Measurements from ENCODE around the gene SETD7.
"Not testable (repeated sequence)": the region's sequence is repeated elsewhere in the genome, so short reads cannot be mapped to it uniquely, and the experiment has no call there.

SETD7 gene

GRCh38 chr4:139458999-139459398, 97.0 kb downstream of the SETD7 start:
- DNase-seq = no peak

GRCh38 chr4:139458543-139458942, 97.5 kb downstream of the SETD7 start:
- no peak for DNase-seq

- no peak for DNase-seq
These were observed 98.7 kb downstream of the SETD7 start for GRCh38 chr4:139457318-139457717.

- no peak for DNase-seq
These were observed 100.9 kb downstream of the SETD7 start for GRCh38 chr4:139455126-139455538.

GRCh38 chr4:139454111-139455045, 101.6 kb downstream of the SETD7 start, which contains the start of gene RAB33B:
TSS of gene RAB33B (plus strand) at chr4:139454121. CDS start at chr4:139454196, 75 bp downstream.
- DNase-seq = no peak

GRCh38 chr4:139453371-139454110, 102.5 kb downstream of the SETD7 start:
- DNase-seq = peak; percentile 96

- DNase-seq = peak; percentile 70
These were observed 103.0 kb downstream of the SETD7 start for GRCh38 chr4:139453041-139453370.

GRCh38 chr4:139451997-139452396, 104.0 kb downstream of the SETD7 start:
- DNase-seq = no peak

GRCh38 chr4:139450586-139450985, 105.4 kb downstream of the SETD7 start:
- no peak for DNase-seq

GRCh38 chr4:139447078-139447477, 108.9 kb downstream of the SETD7 start:
- DNase-seq = not testable (repeated sequence)
